Putamen (tissue), 1 donor: Measurements from ENCODE around the gene DUSP15.

Source experiments
- DNase-seq: peaks from one replicate; pipeline ENCODE4 v3.0.0-alpha.2; 2016; ENCODE audit warnings: low spot score

Gene DUSP15

DNA sequence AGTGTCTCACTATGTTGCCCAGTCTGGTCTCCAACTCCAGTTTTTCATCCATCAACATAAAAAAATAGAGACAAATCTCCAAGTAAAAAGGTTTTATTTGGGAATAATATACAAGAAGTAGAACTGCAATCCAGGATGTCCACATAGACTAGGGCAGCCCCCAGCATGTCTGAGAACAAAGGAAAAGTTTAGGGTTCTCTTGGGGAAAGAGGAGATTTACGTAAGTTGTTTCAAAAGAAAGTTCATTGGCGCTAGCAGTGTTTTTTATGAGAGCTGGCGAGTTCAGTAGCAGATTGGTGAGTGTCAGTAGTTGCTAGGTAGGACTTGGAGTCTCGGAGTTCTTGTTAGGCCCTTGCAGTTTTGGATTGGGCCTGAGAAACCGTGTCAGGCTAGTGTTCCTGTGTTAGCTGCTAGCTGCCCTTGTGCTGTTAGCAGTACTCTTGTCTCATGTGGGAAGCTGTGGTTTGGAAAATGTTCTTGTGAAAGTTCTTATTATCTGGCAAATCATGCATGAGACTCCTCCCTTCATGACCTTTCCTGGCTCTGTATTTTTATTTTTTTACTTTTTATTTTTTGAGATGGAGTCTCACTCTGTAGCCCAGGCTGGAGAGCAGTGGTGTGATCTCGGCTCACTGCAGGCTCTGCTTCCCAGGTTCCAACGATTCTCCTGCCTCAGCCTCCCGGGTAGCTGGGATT is 24.8 kb upstream of the DUSP15 start:
- peak; percentile 48 for DNase-seq

DNA sequence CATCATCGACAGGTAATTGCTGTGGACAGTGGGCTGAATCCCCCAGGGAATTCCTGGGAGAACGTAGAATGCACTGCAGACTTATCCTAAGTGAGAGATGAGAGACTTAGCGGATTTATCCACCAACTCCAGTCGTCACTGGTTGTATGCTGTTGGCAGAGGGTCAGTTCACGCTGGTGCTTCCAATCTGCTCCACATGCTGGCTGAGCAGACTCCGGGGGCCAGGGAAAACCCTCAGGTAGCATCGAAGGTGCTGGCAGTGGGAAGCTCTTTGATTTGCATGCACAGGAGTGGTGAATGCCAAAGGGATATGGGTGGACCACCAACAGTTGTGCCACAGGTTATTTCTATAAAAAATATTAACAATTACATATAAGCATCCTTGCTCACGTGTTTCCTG is 20.3 kb upstream of the DUSP15 start:
- no peak for DNase-seq

DNA sequence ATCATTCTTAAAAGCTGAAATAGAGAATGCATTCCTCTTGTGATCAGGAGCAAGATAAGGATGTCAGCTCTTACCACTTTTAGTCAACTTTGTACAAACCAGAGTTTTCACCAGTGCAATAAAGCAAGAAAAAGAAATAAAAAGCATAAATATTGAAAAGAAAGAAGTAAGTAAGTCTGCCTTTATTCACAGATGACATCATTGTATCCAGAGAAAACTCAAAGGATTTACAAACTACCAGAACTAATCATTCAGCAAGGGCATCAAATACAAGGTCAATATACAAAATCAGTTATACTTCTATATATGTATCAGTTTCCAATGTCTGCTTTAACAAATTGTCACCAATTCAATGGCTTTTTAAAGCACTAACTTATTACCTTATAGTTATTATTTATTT is 13.5 kb upstream of the DUSP15 start:
- DNase-seq = no peak

DNA sequence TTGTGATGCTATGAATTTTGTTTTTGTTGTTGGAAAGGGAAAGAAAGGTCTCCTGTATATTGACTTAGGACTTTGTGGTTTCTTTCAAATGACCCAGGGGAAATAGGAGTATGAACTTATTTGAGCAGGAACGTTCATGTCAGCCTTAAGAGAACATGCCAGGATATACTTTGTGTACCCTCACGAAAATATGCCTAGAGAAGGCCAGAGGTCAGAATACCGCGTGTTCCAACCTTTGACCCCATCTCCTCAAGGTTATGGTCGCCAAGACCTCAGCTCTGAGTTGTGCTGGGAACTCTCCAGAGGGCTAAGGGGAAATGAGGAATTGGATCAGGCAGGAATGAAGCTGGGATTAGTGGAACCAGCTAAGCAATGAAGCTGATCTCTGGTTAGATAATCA is 11.6 kb upstream of the DUSP15 start:
- DNase-seq = no peak

DNA sequence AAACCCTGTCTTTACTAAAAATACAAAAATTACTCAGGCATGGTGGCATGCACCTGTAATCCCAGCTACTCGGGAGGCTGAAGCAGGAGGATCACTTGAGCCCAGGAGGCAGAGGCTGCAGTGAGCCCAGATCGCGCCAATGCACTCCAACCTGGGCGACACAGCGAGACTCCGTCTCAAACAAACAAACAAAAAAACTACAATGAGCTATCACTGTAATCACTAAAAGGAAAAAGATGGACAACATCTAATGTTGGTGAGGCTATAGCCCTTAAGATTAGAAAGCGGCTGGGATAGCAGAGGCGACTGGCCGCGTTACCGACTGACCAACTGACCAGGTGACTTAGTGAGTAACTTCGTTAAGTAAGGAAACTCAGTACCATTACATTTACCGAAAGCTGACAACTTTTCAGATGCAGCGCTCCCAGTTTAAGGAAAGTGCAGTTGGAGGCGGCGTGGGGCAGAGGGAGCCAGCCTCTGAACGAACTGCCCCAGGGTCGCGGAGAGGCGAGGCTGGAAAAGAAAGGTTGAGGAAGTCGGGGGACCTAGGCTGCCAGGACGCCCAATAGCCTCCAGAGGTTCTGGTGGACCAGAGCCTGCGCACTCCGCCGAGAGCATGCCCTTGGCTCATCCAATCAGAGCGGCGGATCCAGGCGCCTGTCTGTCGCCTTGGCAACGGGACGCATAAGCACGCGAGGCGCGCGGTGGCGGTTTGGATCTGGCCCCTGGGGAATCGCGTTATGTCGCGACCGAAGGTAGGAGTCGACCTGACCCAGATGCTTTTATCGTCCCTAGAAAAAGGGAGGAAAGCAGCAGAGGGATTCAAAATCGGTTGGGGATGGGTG is 9.0 kb upstream of the DUSP15 start:
- peak; percentile 91 for DNase-seq

DNA sequence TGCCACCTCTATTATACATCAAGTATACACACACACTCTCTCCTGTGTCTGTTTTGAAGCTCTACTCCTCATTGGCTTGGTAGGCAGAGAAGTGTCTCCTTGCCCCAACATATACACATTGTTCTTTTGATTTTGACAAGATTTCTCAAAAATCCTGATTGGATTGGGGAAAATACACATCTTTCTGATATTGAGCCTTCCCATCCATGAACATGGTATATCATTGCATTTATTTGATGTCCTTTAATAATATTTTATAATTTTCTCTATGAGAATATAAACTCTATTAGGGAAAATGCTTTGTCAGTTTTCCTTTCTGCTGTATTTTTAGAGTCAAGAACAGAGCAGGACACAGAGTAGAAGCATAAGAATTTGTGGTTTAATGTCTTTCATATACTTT is 7.4 kb upstream of the DUSP15 start:
- no peak for DNase-seq

DNA sequence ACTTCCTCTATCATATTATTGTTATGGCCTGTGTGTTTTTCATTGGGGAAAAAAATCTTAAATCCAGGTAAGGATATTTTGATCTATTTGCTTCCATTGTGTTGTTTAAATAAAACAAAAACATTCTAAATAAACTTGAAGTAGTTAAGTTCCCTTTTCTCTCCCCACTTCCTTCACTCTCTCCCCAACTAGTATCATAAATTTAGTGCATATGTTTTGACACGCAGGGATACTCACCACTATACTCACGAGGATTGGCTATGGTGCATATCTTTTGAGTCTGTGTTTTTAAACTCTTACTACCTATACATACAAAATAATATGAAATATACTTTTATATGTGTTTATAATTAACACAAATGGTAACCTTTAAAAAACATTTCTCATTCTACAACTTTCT is 5.3 kb upstream of the DUSP15 start:
- DNase-seq = no peak

DNA sequence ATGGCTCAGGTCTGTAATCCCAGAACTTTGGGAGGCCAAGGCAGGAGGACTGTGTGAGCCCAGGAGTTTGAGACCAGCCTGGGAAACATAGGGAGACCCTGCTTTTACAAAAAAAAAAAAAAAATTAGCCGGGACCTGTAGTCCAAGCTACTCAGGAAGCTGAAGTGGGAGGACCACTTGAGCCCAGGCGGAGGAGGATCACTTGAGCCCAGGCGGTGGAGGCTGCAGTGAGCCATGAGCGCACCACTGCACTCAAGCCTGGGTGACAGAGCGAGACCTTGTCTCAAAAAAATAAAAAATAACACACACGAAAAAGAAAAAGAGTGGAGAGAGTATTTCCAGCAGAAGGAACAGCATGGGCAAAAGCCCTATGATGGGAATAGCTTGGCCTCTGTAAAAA is 2.1 kb upstream of the DUSP15 start:
- no peak for DNase-seq

DNA sequence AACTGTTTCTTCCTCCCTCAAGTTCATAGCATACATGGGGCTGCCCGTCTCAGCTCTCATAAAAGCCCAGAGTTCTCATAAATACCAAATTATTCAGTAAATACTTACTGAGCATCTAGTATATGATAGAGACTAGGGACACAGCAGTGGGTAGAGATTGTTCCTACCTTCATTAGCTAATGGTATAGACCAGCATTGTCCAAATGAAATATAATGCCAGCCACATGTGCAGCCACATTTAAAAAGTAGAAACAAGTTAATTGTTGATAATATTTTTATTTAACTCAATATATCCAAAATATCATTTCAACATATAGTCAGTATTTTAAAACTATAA is 1.3 kb upstream of the DUSP15 start:
- DNase-seq = no peak

DNA sequence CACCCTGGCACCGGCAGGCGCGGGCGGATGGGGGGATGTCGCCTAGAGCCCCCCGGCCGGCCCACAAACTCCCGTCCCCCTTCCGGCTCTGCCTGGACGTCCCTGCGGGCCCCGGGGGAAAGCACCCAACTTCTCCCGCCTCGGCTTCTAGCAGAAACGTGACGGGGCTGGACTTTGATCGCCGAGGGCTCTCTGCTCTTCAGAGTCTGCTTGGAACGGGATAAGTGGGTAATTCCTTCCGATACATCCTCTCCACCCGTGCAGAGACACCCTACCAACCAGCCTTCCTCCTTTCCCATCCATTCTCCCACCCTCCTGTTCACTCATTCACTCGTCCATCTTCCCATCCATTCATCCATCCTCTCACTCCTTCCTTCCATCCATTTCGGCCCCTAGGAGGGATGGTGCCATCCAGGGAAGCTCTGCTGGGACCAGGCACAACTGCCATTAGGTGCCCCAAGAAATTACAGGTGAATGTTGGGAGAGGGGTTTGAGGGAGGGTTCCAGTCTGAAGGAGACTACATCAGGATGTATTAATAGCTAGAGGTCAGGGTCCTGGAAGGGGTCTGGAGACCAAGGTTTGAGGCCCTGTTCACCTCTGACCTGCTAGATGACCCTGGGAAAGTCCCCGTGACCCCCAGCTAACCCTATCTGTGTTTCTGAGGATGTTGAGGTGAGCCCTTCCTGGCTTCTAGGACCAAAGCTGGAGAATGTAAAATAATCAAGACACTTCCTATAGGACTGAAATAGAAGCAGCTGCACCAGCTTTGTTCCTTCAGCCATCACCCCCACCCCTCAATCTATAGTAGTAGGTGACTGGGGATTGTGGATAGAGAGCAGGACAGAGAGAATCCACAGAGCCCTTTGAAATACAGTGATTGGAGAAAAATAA is 645 bp upstream of the DUSP15 start:
- DNase-seq = no peak

DNA sequence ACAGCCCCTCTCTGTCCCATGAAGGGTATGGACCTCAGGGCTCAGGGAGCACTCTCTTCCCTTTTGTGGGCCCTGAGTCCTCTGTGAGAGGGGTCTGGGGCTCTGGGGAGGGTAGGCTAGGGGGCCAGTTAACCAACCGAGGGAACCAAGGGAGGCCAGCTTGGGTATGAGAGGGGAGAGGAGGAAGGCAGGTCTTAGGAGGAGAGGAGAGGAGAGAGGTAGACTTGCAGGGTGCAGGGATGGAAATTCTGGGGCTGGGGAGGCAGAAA is 720 bp downstream of the DUSP15 start:
- DNase-seq = no peak

DNA sequence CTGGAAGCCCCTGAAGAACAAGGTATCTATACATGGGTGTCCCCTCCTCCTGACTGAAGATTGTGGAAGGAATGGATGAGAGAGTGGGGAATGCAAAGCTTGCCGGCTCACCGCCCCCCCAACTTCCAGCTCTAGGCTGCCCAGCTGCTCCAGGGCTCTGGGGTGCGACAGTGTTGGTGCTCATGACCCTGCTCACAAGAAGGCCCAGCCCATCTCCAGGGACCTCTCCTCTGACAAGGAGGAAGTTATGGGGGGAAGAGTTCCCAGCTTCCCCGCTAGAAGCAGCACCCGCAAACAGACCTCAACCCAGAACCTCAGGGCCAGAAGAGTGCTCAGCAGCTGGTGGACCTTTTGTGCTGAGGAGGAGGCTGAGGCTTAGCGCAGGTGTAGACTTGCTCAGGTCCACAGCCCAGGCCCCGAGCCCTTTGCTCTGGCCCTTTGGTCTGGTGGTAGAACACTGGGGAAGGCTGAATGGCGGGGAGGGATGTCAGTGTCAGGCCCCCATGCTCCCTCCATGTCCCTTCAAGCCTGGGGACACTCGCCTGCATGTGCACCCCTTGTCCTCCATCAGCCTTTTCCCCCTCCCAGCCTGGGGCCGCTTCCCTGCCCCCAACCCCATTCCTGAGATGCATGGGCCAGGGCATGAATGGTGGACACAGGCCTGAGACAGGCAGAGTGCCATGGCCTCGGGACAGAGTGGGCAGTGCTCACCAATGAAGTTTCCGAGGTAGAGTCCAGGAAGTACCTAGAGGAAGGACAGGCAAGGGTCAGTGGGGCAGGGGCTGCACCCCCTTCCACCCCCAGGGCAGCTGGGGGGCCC is 1.3 kb downstream of the DUSP15 start:
- no peak for DNase-seq

DNA sequence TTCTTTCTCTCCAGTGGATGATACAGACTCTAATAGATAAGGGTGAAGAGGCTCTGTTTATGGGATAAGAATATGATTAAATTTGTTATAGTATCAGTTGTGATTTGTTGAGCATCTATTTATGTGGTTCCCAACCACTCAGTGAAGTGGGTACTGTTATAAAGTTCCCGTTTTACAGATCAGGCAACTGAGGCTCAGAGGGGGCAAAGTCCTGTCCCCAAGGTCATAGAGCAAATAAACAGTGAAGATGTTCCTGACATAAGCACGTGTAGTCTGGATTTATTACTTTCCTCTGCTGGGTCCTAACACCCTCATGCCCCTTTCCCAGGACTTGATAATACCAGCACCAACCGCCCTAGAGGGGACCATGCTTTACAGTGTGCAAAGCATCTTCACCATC is 4.1 kb downstream of the DUSP15 start:
- DNase-seq = no peak

DNA sequence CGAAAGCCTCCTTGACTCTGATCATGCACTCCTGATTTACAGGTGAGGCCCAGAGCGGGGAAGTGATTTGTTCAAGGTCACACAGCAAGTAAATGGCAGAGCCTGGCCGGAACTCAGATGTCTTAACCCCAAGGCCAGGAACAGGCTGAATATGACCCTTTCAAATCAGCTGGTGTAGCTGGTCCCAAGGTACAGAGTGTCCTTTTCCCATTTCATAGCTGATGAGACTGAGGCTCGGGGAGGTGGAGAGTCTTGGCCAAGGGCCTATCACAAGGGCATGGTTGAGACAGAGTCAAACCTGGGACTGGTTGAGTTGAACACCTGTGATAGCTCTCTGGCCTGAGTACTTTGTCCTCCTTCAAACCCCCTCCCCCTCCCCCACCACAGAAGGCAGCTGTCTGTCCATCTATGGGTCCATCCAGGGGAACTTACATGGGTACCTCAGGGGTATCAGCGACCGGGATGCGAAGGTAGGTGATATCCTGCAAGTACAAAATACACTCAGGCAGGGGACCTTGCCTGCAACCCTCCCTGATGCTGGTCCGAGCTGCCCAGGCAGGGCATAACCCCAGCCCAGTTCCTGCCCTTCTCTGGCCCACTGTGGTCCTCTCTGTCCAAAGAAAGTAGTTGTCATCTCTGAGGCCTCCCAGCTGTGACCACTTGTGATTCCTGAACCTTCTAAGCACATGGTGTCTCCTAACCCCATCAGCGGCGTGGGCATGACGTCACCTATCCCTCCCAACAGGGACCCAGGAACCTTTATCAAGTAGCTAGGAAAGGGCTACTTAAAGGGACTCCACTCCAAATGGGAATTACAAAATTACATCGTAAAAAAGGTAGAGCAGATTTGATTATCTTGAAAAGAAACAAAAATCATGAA is 5.6 kb downstream of the DUSP15 start:
- DNase-seq = no peak

DNA sequence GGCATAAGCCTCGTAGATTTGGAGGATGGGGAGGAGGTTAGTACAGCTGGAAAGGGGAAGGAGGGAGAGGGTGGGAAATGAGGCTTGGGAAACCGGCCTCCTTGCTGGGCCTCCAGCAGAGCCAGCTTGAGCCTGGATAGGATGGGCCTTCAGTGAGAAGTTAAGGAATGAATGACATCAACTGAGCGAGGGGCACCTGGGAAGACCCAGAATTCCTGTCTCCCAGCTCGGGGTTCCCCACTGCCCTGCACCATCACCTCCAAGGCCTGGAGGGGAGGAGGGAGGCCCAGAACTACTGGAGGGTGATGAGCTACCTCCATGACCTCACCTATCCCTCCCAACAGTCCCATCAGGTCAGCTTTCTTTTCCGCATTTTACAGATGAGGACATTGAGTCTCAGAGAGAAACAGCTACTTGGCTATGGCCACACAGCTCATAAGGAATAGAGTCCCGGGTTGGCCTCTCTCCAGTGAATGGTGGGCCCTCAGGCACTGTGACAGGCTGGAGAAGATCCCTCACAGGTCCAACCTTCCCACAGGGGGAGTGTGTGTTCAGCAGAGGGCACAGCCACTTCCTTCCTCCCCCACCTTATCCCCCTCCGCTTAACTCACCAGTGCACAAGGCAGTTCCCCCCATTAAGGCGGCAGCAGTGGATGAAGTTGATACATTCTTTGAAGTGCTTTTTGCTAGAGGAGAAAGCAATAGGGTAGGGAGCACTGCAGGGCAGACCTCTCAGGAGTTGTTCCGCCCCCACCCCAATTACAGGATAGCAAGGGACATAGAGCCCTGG is 6.8 kb downstream of the DUSP15 start:
- no peak for DNase-seq

DNA sequence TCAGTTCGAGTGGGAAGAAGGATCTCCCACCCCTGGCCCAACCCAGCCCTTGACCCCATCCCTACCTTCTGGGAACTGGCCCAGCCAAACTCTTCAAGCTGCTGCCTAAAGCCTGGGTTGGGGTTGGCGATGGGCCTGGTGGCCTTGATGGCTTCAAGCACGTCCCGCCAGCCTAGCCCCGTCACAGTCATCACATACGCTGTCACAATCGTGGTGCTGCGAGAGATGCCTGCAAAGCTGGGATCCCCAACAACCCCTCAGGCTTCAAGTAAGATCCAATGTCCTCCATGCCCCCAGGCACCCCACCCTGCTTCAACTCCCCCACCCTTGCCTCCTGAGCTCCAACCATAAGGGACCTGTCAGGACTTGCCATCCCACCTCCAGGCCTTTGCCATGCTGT is 7.8 kb downstream of the DUSP15 start:
- DNase-seq = no peak

DNA sequence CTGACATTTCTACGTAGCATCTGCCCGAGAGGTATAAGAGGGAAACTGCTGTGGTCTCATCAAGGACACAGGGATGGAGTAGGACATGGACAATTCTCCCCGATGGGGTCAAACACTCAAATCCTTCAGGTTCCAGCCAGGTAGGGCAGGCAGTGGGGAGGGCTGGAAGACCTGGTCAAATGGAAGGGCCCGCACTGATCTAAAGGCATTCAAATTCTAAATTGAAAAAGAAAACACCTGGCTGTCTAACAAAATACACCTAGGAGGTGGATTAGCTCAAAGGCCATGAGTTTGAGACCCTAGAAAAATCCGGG is 8.2 kb downstream of the DUSP15 start:
- no peak for DNase-seq

DNA sequence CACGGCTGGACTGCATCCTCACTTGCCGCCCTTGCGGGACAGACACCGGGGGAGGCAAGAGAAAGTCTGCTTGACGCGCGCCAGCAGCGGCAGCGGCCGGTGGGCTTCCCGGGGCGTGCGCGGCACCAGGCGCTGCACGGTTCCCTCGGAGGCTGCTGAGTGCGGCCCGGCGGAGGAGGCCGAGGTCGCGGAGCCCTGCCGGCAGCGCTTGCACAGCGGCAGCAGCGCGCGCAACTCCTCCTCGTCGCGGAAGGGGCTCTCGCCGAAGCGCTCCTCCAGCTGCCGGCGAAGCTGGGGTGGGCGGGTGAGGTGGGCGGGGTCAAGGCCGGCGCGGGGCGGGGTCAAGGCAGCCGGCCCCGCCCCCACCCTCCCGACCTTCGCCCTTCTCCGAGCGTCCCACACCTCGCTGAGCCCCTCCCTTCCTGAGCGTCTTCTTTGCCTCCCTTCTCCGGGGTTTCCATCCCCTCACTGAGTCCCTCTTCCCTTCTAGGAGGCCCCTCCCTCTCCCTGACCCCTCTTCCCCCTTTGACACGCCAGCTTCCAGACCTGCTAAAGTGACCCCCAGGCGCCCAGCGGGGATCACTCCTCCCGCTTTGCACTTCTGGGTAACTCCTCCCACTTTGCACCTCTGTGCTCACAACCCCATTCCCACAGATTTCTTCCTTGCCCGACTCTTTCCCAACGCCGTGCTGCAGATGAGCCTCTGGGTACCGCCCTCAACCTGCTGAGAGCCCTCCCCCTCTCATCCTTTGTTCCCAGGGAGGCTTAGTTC is 8.8 kb downstream of the DUSP15 start:
- DNase-seq = peak; percentile 54

DNA sequence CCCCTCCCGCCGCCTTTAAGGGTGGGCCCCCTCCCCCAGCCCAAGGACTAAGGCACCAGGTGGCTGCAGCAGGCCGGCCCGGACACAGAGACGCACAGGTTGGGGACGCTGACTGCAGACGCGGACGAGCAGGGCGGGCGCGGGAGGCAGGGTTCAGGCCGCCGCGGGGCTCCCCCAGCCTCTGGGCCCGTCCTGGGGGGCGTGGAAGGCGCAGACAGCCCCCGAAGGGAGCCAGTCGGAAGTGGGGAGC is 9.3 kb downstream of the DUSP15 start:
- DNase-seq = no peak
